ENCODE results near the gene MARCHF9.

Gene MARCHF9

GRCh38 chr12:57807285-57807684 lies 52.4 kb downstream of the MARCHF9 start:
- no peaks in the 10 kb centered on the region for H3K9me3 ChIP-seq (ENCODE audit: insufficient read depth, low read length)
- no peaks in the 10 kb centered on the region for H3K36me3 ChIP-seq (ENCODE audit: low read length)

GRCh38 chr12:57808351-57808750 lies 53.4 kb downstream of the MARCHF9 start:
- no peak overlapping the region for H2AFZ ChIP-seq (ENCODE audit: low read depth, low read length, severe bottlenecking)
- H3K79me2 ChIP-seq (ENCODE audit: insufficient read depth, low read length): no peaks in the 10 kb centered on the region
- no peaks in the 10 kb centered on the region for H3K27me3 ChIP-seq (ENCODE audit: low read length)
- H3K9me2 ChIP-seq (replicated peaks; ENCODE audit: insufficient read depth, low read length): no peaks in the 10 kb centered on the region
- no peak overlapping the region for H3K9ac ChIP-seq (ENCODE audit: low read length)
- H3K4me3 ChIP-seq (ENCODE audit: insufficient read depth, low read length, poor library complexity, severe bottlenecking): no peak overlapping the region
- no peaks in the 10 kb centered on the region for H3K36me3 ChIP-seq (ENCODE audit: low read length)
- no peak overlapping the region for H3K27ac ChIP-seq (ENCODE audit: low read depth, low read length)
- no peaks in the 10 kb centered on the region for H3F3A ChIP-seq (ENCODE audit: insufficient read depth)
- no peaks in the 10 kb centered on the region for H3K9me3 ChIP-seq (ENCODE audit: insufficient read depth, low read length)
- no peaks in the 10 kb centered on the region for H4K20me1 ChIP-seq (ENCODE audit: low read depth, low read length)
- TF ChIP-seq EZH2phosphoT487 (conservative IDR thresholded peaks at IDR 0.05; ENCODE audit: low read length): no peak
- TF ChIP-seq CTCF (IDR thresholded peaks at IDR 0.05; ENCODE audit: insufficient read depth, low read length, poor library complexity, severe bottlenecking): no peak
- H3K4me2 ChIP-seq (ENCODE audit: low read depth, low read length, poor library complexity, severe bottlenecking): no peak overlapping the region

More at GRCh38 chr12:57807285-57807684, 52.4 kb downstream of the MARCHF9 start:
- Histone ChIP-seq H3K4me3 (ENCODE audit: insufficient read depth, low read length, poor library complexity, severe bottlenecking) (no peak overlapping the region), H2AFZ (ENCODE audit: low read depth, low read length, severe bottlenecking) (no peak overlapping the region), H3K27me3 (ENCODE audit: low read length) (no peaks in the 10 kb centered on the region), H3K4me2 (ENCODE audit: low read depth, low read length, poor library complexity, severe bottlenecking) (no peak overlapping the region), H4K20me1 (ENCODE audit: low read depth, low read length) (no peaks in the 10 kb centered on the region), H3K27ac (ENCODE audit: low read depth, low read length) (no peak overlapping the region), H3K79me2 (ENCODE audit: insufficient read depth, low read length) (no peaks in the 10 kb centered on the region), H3F3A (ENCODE audit: insufficient read depth) (no peaks in the 10 kb centered on the region), H3K9ac (ENCODE audit: low read length) (no peak overlapping the region), H3K9me2 (replicated peaks; ENCODE audit: insufficient read depth, low read length) (no peaks in the 10 kb centered on the region)
- TF ChIP-seq EZH2phosphoT487 (conservative IDR thresholded peaks at IDR 0.05; ENCODE audit: low read length): no peak
- no peak for TF ChIP-seq CTCF (IDR thresholded peaks at IDR 0.05; ENCODE audit: insufficient read depth, low read length, poor library complexity, severe bottlenecking)

- Histone ChIP-seq H2AFZ (ENCODE audit: low read depth, low read length, severe bottlenecking) (no peak overlapping the region), H3K36me3 (ENCODE audit: low read length) (no peaks in the 10 kb centered on the region), H3K4me2 (ENCODE audit: low read depth, low read length, poor library complexity, severe bottlenecking) (no peak overlapping the region), H3K9me2 (replicated peaks; ENCODE audit: insufficient read depth, low read length) (no peaks in the 10 kb centered on the region), H3K9ac (ENCODE audit: low read length) (no peak overlapping the region), H4K20me1 (ENCODE audit: low read depth, low read length) (no peaks in the 10 kb centered on the region), H3K4me3 (ENCODE audit: insufficient read depth, low read length, poor library complexity, severe bottlenecking) (no peak overlapping the region), H3K79me2 (ENCODE audit: insufficient read depth, low read length) (no peaks in the 10 kb centered on the region), H3K9me3 (ENCODE audit: insufficient read depth, low read length) (no peaks in the 10 kb centered on the region), H3F3A (ENCODE audit: insufficient read depth) (no peaks in the 10 kb centered on the region), H3K27ac (ENCODE audit: low read depth, low read length) (no peak overlapping the region), H3K27me3 (ENCODE audit: low read length) (no peaks in the 10 kb centered on the region)
- TF ChIP-seq CTCF (IDR thresholded peaks at IDR 0.05; ENCODE audit: insufficient read depth, low read length, poor library complexity, severe bottlenecking): no peak
- TF ChIP-seq EZH2phosphoT487 (conservative IDR thresholded peaks at IDR 0.05; ENCODE audit: low read length): no peak
These were observed 54.5 kb downstream of the MARCHF9 start for GRCh38 chr12:57809425-57809824.
